MG63 (cell line): Measurements from ENCODE around the gene AIG1. TPM values are rescaled to one million over a fixed set of nuclear protein-coding genes. Genes with fewer than 3 reads are reported as not detected.
A peak's percentile ranks its signal among the peaks of the same experiment; 100 is the strongest.
"Not testable (repeated sequence)": the region's sequence is repeated elsewhere in the genome, so short reads cannot be mapped to it uniquely, and the experiment has no call there.

Experiments
- DNase-seq: peaks from one replicate; pipeline ENCODE4 v3.0.0-alpha.2; 2020
- H3K27me3 ChIP-seq: fragments of 250-450 bp; sonication (Bioruptor Pico); 2 replicates; pipeline ENCODE4 v1.5.1; 2020; ENCODE audit warnings: mild to moderate bottlenecking, moderate library complexity
- H3K36me3 ChIP-seq: fragments of 250-450 bp; sonication (Bioruptor Pico); 2 replicates; pipeline ENCODE4 v1.5.1; 2020; ENCODE audit warnings: mild to moderate bottlenecking, moderate library complexity
- H3K4me3 ChIP-seq: fragments of 250-450 bp; sonication (Bioruptor Pico); 2 replicates; pipeline ENCODE4 v1.5.1; 2020; ENCODE audit warnings: mild to moderate bottlenecking, moderate library complexity
- H3K9me3 ChIP-seq: fragments of 250-450 bp; sonication (Bioruptor Pico); 2 replicates; pipeline ENCODE4 v1.5.1; 2020; ENCODE audit warnings: mild to moderate bottlenecking, moderate library complexity
- total RNA-seq: library from RNA; depleted of rRNA; stranded (reverse); fragments of >200 nt; shearing (Covaris generic); gene quantifications from 2 replicates; pipeline ENCODE4 v1.2.3, GENCODE V29; 2014; ENCODE audit warnings: low replicate concordance

AIG1 gene
- total RNA-seq, 1 experiment from 2014 or later, result 42.5 TPM

DNA sequence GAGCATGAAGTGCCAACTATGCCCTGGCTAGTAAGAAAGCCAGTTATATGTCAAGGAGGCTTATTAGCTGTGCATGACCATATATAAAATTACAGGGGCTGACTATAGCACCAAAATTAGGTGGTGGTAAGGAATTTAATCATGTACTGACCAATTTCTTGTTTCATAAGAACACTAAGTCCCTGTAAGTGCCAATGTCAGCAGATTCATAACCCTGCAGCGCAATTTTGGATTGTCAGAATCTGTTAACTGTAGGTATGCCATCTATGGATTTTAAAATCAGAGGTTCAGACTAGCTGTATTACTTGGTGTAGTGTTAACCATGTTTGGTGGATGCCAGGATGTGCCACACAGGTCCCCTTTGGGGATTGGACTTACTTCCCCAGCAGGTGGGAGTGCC, 207.8 kb downstream of the AIG1 start:
- no peaks in the 10 kb centered on the region for H3K9me3 ChIP-seq
- no peaks in the 10 kb centered on the region for H3K36me3 ChIP-seq
- H3K4me3 ChIP-seq, result no peak overlapping the region
- no peaks in the 10 kb centered on the region for H3K27me3 ChIP-seq
- no peak for DNase-seq

DNA sequence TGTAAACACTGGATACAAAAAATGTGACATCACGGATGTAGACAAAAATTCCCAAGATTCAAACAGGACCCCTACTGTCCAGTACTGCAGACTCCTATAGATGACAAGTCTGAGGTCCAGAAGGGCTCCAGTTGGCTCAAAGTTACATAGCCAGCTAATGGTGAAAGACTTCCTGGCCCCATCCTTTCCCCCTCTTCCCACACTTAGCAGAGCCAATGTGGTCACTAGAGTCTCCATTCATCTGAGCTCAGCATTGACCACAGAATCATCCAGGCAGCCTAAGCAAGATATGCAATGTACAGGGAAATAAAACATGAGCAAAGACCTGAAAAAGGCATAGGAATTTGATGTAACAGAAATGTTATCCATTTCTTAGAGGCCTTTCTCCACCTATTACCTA, 209.3 kb downstream of the AIG1 start:
- Histone ChIP-seq H3K9me3 (no peaks in the 10 kb centered on the region), H3K36me3 (no peaks in the 10 kb centered on the region), H3K4me3 (no peak overlapping the region), H3K27me3 (no peaks in the 10 kb centered on the region)
- DNase-seq, result peak; percentile 18

DNA sequence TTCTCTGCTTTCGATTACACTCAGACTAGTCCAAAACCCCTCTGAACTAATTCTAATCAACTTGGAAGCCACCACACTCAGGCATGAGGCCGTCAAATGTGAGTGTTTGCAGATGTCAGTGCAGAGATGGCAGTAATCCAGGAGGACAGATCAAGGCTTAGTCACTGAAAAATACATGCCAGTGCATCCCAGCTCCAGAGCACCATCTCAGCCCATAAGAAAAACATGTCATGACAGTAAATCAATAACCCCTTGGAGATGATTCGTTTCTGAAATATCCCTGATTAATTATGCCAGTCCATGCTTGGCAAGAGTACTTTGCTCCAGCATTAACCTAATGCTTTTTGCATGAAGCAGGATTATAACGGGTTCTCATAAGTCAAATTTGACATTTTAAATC, 210.3 kb downstream of the AIG1 start:
- Histone ChIP-seq H3K36me3 (no peaks in the 10 kb centered on the region), H3K4me3 (no peak overlapping the region), H3K27me3 (no peaks in the 10 kb centered on the region), H3K9me3 (no peaks in the 10 kb centered on the region)
- DNase-seq, result peak; percentile 68

DNA sequence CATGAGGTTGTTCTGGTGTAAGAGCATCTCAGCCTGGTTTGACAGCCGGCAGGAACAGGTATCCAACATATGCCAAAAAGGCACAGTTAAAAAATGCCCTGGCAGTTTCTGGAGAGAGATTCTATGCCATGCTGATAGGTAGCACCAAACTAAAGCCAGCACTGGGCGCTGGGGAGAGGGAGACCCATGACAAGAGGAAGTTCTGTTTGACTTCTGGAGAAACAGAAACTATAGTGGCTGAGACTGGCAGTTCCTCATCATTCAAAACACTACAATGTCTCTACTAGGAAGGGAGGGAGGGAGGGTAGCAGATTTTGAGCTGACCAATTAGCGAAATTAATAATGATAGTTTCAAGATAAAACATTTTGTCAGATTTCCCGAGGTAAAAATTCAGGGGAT, 215.7 kb downstream of the AIG1 start:
- DNase-seq, result no peak
- Histone ChIP-seq H3K4me3 (no peak overlapping the region), H3K9me3 (no peaks in the 10 kb centered on the region), H3K27me3 (no peaks in the 10 kb centered on the region), H3K36me3 (no peaks in the 10 kb centered on the region)

DNA sequence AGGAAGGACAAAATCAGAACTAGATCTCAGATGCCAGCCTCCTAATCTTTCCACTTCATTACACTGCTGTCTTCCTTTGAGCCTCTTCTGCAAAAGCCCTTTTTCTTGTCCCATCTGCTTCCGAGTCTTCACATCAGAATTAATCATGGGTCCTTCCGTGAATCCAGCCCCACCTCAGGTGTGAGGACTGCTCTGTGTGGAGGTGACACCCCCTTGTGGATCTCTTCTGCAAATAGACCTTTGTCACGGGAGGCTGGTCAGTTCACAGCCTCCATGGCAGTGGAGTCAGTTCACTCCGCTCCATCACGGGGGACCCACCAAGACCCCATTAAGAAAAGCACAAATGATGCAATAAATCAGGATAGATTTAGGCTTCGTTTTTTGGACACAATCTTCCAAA, 218.7 kb downstream of the AIG1 start:
- Histone ChIP-seq H3K27me3 (no peaks in the 10 kb centered on the region), H3K9me3 (no peaks in the 10 kb centered on the region), H3K36me3 (no peaks in the 10 kb centered on the region), H3K4me3 (no peak overlapping the region)
- DNase-seq, result no peak

DNA sequence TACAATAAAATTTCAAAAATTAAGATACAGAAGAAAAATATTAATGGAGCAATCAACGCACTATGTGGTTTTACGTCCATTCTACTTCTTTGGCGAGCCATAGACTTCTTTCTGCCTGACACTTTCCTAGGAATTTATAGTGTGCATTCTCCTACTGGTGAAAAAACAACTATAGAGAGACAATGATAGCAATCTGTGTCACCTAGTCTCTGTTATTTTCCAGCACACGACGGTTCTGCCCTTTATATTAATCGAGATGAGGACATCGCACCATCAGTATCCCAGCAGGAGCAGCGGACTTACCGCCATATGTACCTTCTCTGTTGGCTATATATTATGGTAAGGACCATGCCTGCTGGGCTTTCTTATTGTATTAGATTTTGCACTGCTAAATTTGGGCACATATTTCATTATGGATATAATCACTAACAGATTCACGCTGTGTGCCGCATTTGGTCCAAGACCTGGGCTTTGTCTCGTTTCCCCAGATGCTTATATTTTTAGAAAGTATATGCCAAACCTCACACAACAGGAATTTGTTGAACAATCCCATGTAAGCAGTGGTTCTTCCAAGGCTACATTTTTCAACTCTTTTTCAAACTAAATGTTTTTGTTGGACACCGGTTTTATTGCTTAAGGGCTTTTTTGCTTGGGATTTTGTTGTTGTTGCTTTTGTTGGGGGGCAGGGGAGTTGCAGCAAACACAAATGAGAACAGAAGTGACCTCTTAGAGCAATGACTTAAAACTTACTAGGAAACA, 223.4 kb downstream of the AIG1 start:
- DNase-seq, result peak; percentile 58
- Histone ChIP-seq H3K36me3 (no peaks in the 10 kb centered on the region), H3K27me3 (no peaks in the 10 kb centered on the region), H3K4me3 (no peak overlapping the region), H3K9me3 (no peaks in the 10 kb centered on the region)

DNA sequence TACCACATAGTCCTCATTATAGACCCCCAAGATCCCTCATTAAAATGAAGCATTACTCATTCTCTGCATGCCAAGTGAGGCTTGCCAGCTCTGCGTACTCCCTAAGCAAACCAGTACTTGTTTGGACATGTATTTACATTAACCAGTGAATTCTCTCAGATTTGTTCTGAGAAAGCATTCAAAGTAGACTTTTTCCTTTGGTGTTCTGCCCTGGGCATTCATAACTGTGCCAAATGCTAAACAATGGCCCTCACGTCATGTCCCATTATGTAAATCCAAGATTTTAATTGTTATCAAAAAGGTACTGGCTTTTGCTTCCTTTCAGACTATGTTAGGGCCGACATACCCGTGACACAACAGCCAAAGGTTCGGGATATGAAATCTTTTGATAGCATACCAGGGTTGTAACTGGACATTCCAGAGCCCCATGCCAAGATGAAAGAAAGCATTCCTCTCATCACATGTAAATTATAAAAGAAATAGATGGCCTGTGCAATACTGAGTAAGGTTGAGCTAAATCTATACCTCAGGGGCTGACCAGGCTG, 225.6 kb downstream of the AIG1 start:
- DNase-seq, result peak; percentile 82

DNA sequence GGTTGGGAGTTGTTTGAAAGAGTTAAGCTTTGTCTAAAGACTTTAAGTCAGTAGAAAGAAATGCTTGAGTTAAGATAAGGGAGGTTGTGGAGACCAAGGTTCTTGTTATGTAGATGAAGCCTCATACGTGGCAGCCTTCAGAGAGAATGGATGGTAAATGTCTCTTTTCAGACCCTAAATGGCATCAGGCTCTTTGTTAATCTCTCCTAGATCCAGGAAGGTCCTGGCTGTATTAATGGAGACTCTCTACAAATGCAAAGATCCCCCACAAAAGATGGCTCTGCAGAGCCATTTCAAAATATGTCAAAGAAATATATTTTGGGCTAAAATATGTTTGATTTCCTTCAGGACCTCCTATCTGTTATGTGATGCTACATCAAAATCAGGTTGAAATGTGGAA, 228.2 kb downstream of the AIG1 start:
- H3K36me3 ChIP-seq, result no peaks in the 10 kb centered on the region
- H3K27me3 ChIP-seq, result no peaks in the 10 kb centered on the region
- no peaks in the 10 kb centered on the region for H3K9me3 ChIP-seq
- H3K4me3 ChIP-seq, result no peak overlapping the region
- no peak for DNase-seq

More for the DNA sequence above, 225.6 kb downstream of the AIG1 start:
- no peaks in the 10 kb centered on the region for H3K9me3 ChIP-seq
- no peak overlapping the region for H3K4me3 ChIP-seq
- no peaks in the 10 kb centered on the region for H3K36me3 ChIP-seq
- no peaks in the 10 kb centered on the region for H3K27me3 ChIP-seq

DNA sequence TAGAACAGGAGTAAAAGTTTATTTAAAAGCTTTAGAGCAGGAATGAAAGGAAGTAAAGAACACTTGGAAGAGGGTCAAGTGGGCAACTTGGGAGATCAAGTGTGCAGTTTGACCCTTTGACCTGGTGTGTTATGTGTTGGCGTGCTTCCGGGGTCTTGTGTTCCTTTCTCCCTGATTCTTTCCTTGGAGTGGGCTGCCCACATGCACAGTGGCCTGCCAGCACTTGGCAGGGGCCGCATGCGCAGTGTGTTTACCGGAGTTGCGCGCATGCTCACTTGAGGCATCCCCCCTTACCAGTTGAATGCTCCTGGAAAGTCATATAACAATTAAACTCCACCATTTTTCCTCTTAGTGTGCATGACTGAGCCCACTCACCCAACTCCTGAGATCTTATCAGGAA, 229.5 kb downstream of the AIG1 start:
- no peak for DNase-seq
- no peaks in the 10 kb centered on the region for H3K36me3 ChIP-seq
- H3K4me3 ChIP-seq, result no peak overlapping the region
- H3K27me3 ChIP-seq, result no peaks in the 10 kb centered on the region
- H3K9me3 ChIP-seq, result no peaks in the 10 kb centered on the region

DNA sequence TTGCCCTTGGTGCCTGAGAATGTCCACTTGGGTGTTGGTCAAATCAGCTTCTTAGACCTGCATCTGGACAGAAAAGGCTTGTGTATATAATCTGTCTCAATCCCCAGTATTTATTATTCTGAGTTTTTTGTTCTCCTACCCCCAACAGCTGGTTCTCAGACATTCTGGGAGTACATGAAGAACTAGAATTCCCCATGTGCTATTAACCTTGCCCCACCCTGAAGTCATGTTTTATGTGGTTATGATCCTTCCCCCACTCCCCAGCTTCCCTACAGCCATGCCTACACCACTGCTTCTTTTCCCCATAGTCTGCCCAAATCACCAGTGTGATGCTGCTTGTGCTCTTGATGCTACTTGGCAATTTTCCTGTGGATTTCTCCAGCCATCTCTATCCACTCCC, 232.8 kb downstream of the AIG1 start:
- H3K36me3 ChIP-seq, result no peaks in the 10 kb centered on the region
- H3K9me3 ChIP-seq, result peaks cover 4% of the 10 kb centered on the region; the same call in 1 of the 2 replicates
- no peak for DNase-seq
- H3K27me3 ChIP-seq, result no peaks in the 10 kb centered on the region
- H3K4me3 ChIP-seq, result no peak overlapping the region

DNA sequence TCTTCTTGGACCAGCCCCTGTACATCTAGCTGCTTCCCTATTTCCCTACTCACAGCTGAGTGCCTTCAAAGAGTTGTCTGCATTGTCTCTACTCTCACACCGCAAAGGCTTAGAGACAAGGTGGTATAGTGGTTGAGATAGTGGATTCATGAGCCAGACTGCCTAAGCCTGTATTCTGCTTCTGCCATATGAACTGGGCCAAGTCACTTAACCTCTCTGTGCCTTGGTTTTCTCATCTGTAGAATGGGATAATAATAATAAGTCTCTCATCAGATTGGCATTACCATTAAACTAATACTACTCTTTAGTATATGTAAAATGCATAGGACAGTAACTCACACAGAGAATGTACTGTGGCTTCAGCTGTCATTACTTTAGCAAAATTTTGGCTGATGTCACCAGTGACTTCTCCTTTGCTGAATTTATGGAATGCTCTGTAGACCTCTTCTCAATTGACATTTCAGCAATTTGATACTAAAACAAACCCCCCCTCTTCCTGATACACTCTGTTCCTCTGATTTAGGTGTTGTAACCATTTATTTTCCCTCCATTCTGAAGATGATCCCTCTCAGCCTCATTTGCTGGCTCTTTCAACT, 233.7 kb downstream of the AIG1 start:
- DNase-seq, result no peak
- H3K9me3 ChIP-seq, result peaks cover 4% of the 10 kb centered on the region; the same call in 1 of the 2 replicates
- H3K36me3 ChIP-seq, result no peaks in the 10 kb centered on the region
- no peaks in the 10 kb centered on the region for H3K27me3 ChIP-seq
- no peak overlapping the region for H3K4me3 ChIP-seq

DNA sequence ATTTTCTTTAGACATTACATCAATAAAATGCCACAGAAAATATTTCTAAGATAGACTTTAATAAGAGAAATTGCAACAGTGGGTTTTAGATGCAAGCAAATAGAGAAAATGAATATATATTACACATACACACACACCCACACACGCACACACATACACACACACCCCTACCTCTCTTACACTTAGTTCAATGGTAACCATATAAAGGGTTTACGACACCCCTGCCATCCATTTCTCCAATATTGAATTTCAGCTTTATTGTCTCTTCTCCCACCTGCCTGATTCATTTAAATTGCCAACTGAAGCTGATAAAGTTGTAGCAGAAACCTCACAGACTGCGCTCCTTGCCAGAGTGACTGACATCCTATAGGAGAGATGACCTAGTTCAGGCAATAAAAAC, 235.2 kb downstream of the AIG1 start:
- no peak overlapping the region for H3K4me3 ChIP-seq
- no peak for DNase-seq
- H3K9me3 ChIP-seq, result peaks cover 4% of the 10 kb centered on the region; the same call in 1 of the 2 replicates
- H3K27me3 ChIP-seq, result no peaks in the 10 kb centered on the region
- H3K36me3 ChIP-seq, result no peaks in the 10 kb centered on the region

DNA sequence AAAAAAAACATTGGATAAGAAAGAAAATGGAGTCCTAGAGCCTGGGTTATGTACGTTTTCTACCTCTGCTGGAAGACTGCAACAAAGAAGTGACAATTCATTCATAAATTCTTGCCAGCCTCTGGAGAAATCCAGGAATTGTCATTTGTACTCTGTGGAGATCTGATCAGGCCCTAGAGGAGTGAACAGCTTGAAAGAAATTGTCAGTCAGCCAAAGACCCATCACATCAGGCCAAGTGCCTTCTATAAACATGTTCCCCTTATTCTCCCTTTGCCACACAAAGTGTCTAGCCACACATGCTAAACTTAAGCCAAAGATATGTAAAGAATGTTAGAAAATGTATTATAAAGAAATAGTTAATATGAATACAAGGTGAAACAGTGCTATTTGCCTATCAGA, 237.4 kb downstream of the AIG1 start:
- peaks cover 6% of the 10 kb centered on the region; the same call in 1 of the 2 replicates for H3K9me3 ChIP-seq
- H3K4me3 ChIP-seq, result no peak overlapping the region
- H3K27me3 ChIP-seq, result no peaks in the 10 kb centered on the region
- no peak for DNase-seq
- H3K36me3 ChIP-seq, result no peaks in the 10 kb centered on the region

DNA sequence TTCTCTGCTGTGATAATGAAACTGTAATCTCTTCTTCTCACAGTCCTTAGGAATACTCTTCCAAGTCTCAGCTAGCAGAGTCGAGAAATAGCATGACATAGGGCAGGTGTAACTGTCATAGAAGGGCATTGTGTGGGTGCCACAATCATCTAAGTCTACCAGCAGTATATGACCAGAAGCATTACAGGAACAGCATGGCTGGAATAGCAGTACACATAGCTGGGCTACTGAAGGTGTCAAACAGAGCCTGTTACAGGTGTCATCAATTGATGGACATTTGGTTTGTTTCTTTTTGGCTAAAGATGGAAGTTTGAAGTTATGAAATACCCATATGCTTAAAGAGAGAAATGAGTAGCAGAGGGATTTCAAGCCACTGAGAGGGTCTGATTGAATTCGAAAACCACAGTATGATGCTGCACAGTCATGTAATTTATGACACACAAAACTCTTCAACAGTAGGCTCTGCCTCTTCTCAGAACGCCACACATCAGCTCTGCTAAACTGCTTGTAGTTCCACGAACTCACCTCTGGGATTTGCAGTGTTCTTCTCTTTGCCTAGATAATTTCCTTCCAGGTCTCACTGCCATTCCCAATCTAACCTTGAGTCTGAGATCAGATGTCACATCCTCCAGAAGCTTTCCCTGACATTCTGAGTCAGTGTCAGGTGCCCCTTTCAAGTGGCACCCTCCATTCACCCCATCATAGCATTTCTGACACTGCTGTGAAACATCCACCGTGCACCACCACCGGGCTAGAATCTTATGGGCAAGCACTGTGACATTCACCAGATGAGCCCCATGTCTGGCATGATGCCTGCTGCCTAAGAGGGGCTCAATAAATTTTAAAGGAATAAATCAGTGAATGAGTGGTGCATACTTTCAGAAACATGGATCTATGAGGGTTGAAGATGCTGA, 238.8 kb downstream of the AIG1 start:
- no peaks in the 10 kb centered on the region for H3K36me3 ChIP-seq
- peaks cover 6% of the 10 kb centered on the region; the same call in 1 of the 2 replicates for H3K9me3 ChIP-seq
- H3K27me3 ChIP-seq, result no peaks in the 10 kb centered on the region
- no peak for DNase-seq
- no peak overlapping the region for H3K4me3 ChIP-seq

DNA sequence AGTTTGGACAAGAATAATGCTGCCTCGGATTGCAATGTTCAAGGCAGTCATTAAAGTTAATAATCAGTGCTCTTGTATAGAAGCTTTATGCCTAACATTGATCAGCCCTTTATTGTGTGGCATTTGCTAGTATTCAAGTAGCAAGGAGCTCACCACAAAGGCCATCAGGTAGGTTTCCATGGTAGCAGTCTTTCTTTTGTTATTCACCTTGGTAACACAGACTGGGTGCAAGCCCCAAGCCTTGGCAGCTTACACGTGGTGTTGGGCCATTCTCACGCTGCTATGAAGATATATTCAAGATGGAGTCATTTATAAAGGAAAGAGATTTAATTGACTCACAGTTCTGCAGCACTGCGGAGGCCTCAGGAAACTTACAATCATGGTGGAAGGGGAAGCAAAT, 240.5 kb downstream of the AIG1 start:
- Histone ChIP-seq H3K36me3 (no peaks in the 10 kb centered on the region), H3K27me3 (no peaks in the 10 kb centered on the region), H3K4me3 (no peak overlapping the region)

DNA sequence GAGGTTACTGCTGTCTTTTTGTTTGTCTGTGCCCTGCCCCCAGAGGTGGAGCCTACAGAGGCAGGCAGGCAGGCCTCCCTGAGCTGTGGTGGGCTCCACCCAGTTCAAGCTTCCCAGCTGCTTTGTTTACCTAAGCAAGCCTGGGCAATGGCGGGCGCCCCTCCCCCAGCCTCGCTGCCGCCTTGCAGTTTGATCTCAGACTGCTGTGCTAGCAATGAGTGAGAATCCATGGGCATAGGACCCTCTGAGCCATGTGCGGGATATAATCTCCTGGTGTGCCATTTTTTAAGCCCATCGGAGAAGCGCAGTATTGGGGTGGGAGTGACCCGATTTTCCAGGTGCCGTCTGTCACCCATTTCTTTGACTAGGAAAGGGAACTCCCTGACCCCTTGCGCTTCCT, 247.1 kb downstream of the AIG1 start:
- not testable (repeated sequence) for DNase-seq, H3K36me3 ChIP-seq, H3K27me3 ChIP-seq, H3K4me3 ChIP-seq, H3K9me3 ChIP-seq

More for the DNA sequence above, 240.5 kb downstream of the AIG1 start:
- DNase-seq, result no peak
- H3K9me3 ChIP-seq, result peaks cover 6% of the 10 kb centered on the region; the same call in 1 of the 2 replicates

DNA sequence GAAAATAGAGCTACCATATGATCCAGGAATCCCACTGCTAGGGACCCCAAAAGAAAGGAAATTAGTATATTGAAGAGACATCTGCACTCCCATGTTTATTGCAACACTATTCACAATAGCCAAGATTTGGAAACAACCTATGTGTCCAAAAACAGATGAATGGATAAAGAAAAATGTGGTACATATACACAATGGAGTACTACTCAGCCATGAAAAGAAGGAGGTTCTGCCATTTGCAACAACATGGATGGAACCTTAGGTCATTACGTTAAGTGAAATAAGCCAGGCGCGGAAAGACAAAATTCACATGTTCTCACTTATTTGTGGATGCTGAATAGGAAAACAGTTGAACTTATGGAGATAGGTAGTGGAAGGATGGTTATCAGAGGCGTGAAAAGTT, 252.5 kb downstream of the AIG1 start:
- Histone ChIP-seq H3K27me3 (no peaks in the 10 kb centered on the region), H3K36me3 (no peaks in the 10 kb centered on the region), H3K9me3 (peaks cover 7% of the 10 kb centered on the region; the same call in 1 of the 2 replicates), H3K4me3 (no peak overlapping the region)
- no peak for DNase-seq
